AG04449 (cell line): ENCODE data around the gene DAZAP2.

ENCODE experiments used
- CTCF ChIA-PET: fragments of 350-600 bp; formaldehyde crosslinking; extraction: SDS; loops from one replicate; lab custom pipeline; 2021; ENCODE audit warnings: antibody characterized with exemption; lab: Yijun Ruan, JAX
- POLR2A ChIA-PET: fragments of 400-600, 350-600 bp; formaldehyde crosslinking; extraction: SDS; loops from one replicate; lab custom pipeline; 2020; ENCODE audit warnings: antibody characterized with exemption, inconsistent platforms; lab: Yijun Ruan, JAX
- DNase-seq: peaks from one replicate; pipeline ENCODE4 v3.0.0-alpha.2; 2010; ENCODE audit warnings: low read depth, low spot score
- H3K4me3 ChIP-seq: 2 replicates; pipeline ENCODE4 v1.5.1; 2011; ENCODE audit warnings: low read depth, mild to moderate bottlenecking, control low read depth, low read length
- TF ChIP-seq, protein P1 (sequence below): IDR thresholded peaks from one replicate; pipeline ENCODE4 v1.5.1; 2011; ENCODE audit warnings: mild to moderate bottlenecking, moderate library complexity, low read length, control low read depth, inconsistent platforms; ENCODE audit not compliant: insufficient read depth; ENCODE audit errors: missing control alignments

Gene DAZAP2

GRCh38 chr12:51195841-51196240 is 42.8 kb upstream of the DAZAP2 start:
- ChIA-PET POLR2A (no interaction called here), CTCF (interaction anchor here (1.5 kb wide), 1 partner anchor 22 kb away, joined by 8 read pairs; the partner anchor contains the start of gene POU6F1)
- TF ChIP-seq, protein P1, sequence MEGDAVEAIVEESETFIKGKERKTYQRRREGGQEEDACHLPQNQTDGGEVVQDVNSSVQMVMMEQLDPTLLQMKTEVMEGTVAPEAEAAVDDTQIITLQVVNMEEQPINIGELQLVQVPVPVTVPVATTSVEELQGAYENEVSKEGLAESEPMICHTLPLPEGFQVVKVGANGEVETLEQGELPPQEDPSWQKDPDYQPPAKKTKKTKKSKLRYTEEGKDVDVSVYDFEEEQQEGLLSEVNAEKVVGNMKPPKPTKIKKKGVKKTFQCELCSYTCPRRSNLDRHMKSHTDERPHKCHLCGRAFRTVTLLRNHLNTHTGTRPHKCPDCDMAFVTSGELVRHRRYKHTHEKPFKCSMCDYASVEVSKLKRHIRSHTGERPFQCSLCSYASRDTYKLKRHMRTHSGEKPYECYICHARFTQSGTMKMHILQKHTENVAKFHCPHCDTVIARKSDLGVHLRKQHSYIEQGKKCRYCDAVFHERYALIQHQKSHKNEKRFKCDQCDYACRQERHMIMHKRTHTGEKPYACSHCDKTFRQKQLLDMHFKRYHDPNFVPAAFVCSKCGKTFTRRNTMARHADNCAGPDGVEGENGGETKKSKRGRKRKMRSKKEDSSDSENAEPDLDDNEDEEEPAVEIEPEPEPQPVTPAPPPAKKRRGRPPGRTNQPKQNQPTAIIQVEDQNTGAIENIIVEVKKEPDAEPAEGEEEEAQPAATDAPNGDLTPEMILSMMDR = no peak
- H3K4me3 ChIP-seq = no peak overlapping the region
- DNase-seq = no peak

DNA sequence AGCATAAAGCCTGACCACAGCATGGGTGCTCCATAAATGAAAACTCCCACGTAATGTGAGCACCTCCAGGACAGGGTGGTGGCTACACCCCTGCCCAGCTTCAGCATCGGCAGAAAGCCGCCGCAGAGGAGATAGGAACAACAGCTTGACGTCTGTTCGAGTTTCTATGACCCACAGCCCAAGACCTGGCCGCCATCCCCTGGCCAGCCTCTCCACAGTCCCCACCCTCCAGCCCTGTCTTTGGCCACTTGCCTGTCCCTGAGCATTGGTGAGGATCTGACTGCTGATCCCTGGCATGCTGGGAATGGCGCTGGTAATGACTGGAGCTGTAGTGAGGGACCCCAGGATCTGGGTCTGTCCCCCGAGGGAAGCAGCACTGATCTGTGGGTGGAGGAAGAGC is 42.1 kb upstream of the DAZAP2 start:
- DNase-seq = no peak
- TF ChIP-seq, protein P1 = no peak
- ChIA-PET POLR2A (no interaction called here), CTCF (interaction anchor here (1.5 kb wide), 1 partner anchor 9 kb away, joined by 3 read pairs; no protein-coding TSS in a partner anchor)
- no peak overlapping the region for H3K4me3 ChIP-seq

DNA sequence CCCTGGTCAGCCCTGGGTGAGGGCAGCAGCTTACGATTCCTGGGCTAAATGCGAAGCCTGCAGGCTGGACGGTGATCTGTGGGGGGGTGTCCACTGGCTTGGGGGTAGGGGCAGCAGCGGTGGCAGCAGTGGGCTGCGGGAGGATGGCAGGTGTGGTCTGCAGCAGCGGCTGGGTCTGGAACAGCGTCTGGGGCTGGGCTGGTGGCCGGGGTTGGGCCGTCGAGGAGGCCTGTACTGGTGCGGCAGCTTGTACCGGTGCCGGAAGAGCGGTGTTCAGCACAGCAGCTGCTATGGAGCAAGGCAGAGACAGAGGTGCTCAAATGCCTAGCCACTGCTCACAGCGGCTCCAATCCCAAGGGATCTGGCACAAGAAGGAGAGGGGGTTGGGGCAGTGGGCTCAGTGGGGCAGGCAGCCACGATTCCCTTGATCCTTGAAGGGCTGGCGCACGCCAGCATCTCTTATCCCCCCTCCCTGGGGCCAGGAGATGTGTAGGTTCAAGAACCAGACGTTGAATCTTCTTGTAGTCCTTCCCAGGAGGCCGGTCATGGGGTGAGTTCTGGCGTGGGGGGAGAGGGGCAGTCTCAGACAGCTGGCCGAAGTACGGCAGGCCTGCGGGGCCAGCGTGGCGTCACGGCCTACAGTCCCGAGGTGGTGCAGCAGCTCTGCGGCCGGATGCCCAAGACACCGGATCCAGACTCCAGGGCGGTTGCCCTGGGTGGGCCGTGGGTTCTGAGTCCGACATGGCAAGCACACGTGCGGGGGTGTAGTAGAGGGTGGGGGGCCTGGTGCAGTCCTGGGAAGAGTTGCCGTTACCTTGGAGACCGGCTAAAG is 40.7 kb upstream of the DAZAP2 start:
- CTCF ChIA-PET = interaction anchor here (1.5 kb wide), 1 partner anchor 11 kb away, joined by 3 read pairs; no protein-coding TSS in a partner anchor
- DNase-seq = no peak
- TF ChIP-seq, protein P1 = no peak
- no peak overlapping the region for H3K4me3 ChIP-seq
- POLR2A ChIA-PET = interaction anchor here (0.7 kb wide), 1 partner anchor 70 kb away, joined by 3 read pairs; no protein-coding TSS in a partner anchor

DNA sequence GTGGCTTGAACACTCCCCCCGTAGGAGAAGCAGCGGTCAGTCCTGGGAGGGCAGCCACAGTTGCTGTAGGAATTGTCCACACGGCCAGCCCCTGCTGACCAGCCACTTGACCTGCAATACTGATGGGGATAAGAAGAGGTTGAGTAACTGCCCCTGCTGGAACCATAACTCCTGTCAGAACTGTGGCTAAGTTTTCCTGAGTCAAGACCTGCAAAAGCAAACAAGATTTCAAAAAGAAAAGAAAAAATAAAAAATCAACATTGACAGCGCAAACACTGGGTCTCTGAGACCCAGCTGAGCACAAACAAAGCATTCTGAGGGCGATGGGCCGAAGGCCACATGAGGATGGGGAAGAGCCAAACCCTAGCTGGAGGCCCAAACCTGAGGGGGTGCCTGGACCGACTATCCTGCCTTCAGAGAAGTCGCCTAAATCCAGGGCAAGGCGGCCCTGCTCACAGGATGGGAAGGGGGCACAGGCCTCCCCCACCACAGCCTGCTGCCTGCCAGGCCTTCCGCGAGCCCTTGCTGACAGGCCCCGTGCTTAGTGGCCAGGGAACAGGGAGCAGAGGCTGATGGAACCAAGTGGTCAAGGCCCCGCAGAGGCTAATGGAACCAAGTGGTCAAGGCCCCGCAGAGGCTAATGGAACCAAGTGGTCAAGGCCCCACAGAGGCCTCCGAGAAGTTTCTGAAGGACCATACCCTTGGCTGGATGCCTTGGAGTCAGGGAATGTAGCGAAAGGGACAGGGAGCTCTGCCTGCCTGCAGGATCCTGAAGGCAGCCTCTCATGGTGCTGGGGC is 39.9 kb upstream of the DAZAP2 start:
- TF ChIP-seq, protein P1 = no peak
- CTCF ChIA-PET = no interaction called here
- H3K4me3 ChIP-seq = no peak overlapping the region
- POLR2A ChIA-PET = no interaction called here
- DNase-seq = no peak

DNA sequence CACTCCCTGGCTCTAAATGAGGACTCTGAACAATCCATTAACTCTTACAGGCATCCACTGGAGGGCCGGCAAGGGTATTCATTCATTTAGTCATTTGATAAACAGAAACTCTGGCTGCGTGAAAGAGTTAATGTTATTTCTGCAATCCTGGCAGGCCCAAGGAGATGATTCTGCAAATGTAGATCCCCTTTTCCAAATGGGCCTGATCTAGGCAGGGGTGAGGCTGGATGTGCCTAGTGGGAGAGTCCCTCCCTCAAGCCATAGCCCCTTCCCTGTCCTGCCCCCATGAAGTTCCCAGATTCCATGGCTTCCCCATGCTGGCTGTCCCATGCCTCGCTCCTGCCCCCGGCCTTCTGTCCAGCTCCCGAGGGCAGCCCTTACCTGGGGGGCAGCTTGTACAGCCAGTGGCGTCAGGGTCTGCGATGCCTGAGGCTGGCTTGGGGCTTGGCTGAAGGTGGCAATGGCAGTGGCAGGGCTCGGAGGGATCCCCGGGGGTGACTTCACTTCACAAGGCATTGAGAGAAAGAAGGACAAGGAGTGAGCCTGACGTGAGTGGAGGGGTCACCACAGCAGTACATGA is 39.2 kb upstream of the DAZAP2 start:
- ChIA-PET POLR2A (interaction anchor here (0.5 kb wide), 1 partner anchor 116 kb away, joined by 3 read pairs; the partner anchor contains the start of gene CSRNP2), CTCF (no interaction called here)
- DNase-seq = no peak
- H3K4me3 ChIP-seq = no peak overlapping the region
- TF ChIP-seq, protein P1 = no peak
